GM18511 (cell line): ENCODE data around the gene NTN4.
"Not testable (repeated sequence)": the region's sequence is repeated elsewhere in the genome, so short reads cannot be mapped to it uniquely, and the experiment has no call there.

Experiments used
- ATAC-seq: cut with Tn5 transposase; IDR thresholded peaks from one replicate; pipeline ENCODE4 v1.9.1; 2021; ENCODE audit warnings: mild to moderate bottlenecking, moderate library complexity; ENCODE audit not compliant: unreplicated experiment

The NTN4 gene

DNA sequence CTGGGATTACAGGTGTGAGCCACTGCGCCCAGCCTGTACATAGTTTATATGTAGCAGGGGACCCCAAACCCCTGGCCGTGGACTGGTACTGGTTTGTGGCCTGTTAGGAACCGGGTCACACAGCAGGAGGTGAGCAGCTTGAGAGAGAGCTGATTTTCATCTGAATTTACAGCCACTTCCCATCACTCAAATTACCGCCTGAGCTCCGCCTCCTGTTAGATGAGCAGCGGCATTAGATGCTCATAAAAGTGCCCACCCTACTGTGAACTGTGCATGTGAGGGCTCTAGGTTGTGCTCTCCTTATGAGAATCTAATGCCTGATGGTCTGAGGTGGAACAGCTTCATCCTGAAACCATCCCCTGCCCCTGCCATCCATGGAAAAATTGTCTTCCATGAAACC lies 119.3 kb downstream of the NTN4 start:
- no peak for ATAC-seq

DNA sequence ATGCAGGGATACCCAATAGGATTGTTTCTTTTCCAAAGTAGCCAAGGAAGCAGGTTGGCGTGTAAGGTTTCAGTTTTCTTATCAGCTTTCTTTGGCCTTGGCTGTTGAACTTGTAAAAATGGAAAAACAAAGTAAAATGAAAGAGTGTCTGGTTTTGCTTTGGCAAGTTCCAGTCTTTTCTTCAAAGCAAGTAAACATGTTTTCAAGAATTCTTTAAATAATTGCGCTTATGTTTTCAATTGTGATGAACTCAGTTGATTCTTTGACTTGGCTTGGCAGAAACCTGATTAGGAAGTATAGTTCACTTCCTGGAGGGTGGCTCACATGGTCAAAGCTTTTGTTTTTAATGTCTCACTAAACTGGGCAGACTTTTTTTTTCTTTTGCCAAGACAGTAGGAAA lies 127.0 kb downstream of the NTN4 start:
- no peak for ATAC-seq

DNA sequence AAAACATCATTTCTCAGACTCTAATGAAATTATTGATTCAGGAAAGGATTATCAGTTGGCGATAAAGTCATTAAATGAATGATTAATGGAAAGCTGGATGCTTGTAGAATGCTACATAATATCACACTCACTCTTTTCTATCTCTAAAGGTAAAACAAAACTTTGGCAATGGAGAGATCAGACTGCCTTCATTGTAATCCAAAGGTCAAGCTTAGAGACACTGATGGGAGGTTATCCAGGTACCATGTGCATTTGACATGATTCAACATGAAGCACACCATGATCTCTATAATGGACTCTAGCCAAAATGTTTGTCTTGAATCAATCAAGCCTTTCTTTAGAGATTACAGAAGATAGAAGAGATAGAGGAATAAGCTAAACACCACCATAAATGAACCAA lies 129.2 kb downstream of the NTN4 start:
- no peak for ATAC-seq

DNA sequence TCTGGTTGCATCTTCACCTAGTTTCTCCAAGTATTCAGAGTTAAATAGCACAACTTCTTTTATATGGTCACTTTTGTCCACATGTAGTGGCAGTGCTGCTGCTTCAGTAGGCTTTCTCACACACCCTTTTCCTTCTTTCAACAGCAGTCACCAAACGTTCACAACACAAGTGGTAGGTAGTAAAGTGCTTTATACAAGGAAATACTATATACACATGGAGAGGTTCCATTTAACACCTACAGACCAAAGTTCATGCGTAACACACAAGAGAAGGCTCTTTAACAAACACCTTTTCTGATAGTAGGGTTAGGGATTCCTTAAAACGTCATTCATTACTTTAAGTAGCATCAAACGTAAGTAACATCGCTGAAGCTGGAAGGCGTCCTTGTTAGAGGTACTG lies 132.2 kb downstream of the NTN4 start:
- no peak for ATAC-seq

DNA sequence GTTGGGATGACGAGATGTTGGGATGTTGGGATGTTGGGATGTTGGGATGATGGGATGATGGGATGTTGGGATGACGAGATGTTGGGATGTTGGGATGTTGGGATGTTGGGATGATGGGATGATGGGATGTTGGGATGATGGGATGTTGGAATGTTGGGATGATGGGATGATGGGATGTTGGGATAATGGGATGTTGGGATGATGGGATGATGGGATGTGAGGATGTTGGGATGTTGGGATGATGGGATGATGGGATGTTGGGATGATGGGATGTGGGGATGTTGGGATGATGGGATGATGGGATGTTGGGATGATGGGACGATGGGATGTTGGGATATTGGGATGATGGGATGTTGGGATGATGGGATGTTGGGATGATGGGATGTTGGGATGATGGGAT lies 135.9 kb downstream of the NTN4 start:
- not testable (repeated sequence) for ATAC-seq

DNA sequence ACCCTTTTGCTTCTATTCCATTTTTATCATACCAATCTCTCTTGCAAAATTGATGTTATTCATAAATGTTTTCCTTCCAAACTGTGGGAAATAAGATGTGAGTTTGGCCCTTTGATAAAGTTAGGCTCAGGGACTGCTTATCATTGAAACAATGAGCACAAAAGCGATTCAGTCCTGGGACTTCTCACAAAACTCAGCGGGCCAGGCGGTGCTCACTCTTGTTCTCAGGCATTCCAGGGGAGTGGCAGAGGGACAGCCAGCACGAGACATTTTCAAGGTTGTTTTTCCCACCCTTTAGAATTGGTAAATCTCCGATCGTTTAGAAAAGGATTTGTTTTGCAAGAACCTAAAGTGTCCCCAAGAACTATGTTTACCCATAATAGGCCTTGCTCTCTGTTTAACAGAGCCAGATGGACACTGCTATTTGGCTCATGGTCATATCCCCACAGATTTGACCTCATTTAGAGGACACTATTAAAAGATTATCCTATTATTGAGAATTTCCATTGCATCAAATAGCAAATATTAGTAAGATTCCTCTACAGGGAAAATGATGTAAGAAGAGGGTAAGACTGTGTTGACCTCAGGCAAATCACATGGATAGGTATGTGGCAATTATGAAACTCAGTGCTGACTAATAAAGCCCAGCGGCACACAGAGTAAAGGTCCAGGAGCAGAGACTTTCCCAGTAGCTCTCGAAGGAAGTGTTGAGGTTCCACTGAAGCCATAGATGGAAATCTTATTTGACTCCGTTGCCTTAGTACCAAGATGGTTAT lies 136.6 kb downstream of the NTN4 start:
- no peak for ATAC-seq

DNA sequence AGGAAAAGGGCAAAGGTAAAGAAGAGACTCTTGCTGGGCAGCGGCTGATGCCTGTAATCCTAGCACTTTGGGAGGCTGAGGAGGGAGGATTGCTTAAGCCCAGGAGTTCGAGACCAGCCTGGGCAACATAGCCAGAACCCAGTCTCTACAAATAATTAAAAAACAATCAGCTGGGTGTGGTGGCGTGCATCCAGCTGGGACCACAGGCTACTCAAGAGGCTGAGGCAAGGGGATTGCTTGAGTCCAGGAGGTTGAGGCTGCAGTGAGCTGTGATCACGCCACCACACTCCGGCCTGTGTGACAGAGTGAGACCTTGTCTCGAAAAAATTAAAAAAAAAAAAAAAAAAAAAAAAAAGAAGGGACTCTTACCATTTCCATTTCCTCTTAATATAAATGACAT lies 138.9 kb downstream of the NTN4 start:
- no peak for ATAC-seq

DNA sequence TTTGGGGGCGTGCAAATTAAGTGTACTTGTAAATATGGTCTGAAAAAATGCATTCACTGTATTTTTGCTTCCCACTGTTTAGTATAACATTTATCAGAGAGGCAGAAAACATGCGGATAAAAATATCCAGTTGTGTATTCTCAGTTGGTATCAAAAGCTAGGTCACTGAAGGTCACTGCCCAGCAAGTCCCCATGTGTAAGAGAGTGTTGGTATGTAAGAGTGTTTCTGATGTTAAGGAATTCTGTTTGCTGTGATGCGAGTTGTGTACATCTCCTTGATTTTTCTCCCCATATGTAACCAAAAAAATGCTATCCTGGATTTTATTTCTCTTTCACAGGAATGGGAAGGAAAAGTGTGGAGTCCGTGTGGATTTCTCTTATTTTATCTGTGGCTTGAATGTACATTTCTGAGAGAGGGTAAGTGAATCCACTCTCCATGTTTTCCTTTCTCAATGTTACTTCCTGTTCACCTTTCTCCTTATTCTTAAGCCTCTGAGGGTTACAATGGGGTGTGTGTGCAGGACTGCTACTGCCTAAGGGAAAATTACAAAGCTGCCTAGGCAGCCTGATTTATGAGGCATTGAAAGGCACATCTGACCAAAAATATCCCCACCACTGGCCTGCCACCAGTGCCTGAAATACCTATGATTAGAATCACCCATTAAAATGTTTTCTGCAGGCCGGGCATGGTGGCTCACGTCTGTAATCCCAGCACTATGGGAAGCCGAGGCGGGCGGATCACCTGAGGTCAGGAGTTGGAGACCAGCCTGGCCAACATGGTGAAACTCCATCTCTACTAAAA lies 141.4 kb downstream of the NTN4 start:
- no peak for ATAC-seq

DNA sequence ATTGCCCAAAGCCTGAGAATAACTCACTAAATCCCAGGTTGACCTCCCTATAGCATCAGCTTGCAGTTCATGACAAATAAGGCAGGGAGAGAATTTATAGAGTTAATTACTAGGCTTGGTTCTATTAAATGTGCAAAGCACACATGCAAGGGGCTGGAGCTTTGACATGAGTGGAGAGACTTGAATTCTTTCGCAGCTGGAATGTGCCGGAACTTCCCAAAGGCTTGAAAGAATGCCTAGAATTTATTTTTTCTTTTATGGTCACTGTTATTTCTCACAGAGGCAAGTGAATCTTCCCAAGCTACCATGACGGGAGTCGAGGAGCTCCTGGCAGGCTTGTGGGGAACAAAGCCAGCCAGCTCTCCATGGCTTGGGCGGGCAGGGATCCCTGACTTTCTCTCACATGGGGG lies 143.8 kb downstream of the NTN4 start:
- ATAC-seq, result no peak

DNA sequence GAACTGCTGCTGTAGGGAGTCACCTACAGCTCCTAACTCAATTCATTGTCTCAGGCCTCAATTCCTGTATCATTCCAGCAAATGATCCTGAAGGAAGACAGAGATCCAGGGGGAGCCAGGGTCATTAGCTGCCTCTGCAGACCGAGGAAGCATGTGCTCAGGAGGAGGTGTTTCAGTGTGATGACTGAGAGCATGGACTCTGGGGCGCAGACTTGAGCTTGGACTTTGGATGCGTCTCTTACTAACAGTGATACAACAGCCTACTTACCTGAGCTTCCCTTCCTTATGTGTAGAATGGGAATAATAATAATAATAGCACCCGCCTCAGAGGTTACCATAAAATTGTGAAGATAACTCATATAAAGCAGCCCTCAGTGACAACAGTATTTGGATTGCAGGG lies 147.3 kb downstream of the NTN4 start:
- no peak for ATAC-seq

DNA sequence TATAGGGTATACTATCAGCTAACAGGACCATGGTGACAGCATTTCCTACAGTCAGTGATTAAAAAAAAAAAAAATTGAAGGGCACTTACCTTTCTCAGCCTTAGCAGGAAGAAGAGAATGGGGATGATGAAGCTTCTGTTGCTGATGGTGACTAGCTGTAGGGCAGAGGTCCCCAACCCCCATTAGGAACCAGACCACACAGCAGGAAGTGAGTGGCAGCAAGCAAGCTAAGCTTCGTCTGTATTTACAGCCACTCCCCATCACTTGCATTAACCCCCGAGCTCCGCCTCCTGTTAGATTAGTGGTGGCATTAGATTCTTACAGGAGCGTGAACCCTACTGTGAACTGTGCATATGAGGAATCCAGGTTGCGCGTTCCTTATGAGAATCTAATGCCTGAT lies 148.0 kb downstream of the NTN4 start:
- no peak for ATAC-seq

DNA sequence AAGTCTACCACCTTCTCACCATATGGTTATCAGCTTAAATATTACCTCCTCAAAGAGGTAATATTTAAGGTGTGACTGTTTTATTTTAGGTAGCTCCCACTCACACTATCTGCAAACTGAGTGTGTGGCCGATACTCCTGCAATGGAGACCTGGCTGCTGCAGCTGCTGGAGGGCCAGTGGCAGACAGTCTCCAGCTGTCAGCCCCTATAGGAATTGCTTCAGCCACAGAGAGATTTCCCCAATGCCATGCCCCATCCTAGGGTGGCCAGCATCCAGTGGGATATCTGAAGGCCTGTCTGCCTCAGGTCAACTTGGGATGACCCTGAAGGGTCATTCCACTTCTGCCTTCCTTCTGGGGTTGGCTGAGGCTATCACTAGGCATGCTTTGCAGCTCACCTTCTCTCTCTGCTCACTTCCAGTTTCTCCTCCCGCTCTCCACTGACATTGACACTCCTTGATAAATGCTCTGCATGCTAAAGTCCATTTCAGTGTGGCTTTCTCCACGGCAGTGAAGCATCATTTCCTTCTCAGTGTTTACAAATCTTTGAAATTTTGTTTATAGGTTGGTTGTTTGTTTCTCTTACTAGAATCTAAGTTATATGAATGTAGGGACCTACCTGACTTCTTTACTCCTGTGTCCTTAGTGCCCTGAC lies 149.1 kb downstream of the NTN4 start:
- no peak for ATAC-seq

DNA sequence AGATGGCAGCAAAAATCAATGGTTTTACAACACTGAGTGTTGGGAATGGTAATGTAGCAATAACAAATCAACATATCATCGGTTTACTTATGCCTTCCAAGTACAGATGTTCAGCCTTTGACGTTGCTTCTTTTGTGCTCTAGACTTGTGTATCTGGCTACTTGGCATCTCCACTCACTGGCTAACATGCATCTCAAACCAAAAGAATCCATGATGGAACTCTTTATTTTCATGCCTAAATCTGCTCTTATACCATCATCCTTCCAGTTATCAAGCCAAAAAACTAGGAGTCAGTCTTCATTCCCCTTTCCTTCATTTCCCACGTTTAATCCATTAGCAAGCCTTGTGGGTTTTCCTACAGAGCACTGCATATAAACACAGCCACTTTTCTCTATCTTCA lies 150.0 kb downstream of the NTN4 start:
- ATAC-seq, result no peak

DNA sequence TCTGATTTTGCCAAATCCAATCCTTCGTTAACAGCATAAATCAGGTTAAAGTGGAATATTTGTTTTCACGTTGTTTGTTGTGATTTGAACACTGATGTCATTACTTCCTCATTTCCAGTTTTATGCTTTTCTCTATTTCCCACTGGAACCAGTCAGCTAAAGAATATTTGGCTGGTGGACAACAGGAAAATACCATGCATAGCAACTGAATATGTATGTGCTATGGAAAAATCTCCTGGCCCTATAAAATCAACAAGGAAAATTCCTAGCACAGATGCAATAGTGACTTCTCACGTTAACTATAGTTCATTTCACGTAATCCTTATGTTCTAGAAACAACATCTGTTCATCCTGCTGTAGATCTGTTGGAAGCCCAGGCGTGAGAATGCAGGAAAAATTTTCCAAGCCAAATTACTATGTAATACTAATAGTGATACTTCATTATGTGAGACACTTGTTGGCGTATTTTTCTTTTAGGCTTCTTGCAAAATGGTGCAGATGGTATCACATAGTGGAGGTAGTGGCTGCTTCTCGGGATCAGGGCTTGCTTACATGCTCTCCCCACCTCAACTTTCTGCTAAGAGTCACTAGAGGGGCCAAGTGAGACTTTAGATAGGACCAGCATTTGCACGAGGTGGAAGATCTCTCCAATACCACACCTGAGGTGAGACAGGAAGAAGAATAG lies 153.0 kb downstream of the NTN4 start:
- no peak for ATAC-seq

DNA sequence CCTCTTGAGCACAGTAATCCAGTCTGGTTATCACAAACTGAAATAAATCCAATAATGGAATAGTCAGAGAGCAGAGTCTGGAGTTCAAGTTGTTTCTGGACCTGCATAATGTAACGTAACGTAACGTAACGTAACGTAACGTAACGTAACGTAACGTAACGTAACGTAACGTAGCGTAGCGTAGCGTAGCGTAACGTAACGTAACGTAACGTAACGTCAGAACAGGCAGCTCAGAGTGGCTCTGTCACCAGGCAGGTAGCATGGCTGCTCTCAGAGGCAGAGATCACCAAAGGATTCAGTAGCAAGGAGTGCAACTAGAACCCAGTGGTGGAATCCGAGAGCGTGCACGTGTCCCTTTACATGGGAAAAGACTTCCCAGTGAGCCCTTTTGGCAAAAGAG lies 153.6 kb downstream of the NTN4 start:
- no peak for ATAC-seq

DNA sequence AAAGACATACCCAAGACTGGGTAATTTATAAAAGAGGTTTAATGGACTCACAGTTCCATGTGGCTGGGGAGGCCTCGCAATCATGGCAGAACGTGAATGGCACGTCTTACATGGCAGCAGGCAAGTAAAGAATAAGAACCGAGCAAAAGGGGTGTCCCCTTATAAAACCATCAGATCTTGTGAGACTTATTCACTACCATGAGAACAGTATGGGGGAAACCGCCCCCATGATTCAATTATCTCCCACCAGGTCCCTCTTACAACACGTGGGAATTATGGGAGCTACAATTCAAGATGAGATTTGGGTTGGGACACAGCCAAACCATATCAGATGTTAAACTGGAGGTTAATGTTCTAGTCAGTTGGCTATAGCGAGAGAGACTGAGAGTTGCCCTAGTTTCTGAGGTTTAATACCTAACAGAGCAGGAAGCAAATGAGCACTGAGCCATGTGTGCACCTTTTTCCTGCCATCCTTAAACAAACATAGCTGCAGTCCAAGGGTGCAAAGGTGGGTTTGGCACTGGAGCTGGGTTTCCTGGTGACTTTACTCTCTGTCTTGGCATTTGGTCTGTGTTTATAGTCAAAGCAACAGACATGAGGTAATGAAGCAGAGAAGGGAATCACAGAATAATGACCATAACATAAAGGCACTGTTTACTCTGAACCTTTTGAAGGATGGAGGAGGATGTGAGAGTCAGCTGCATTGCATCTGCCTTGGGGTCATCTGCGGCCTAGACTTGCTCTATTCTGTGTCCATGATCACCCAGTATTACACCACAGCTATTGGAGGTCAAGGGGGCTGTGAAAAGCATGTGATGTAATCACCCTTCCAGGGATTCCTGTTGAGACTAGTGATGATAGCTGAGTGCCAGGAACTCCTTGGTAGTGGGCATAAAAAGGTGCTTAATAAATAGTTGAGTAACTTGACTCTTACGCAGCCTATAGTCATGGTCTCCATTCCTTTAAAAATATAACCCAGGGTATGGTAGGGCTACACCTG lies 155.6 kb downstream of the NTN4 start:
- ATAC-seq, result peak; percentile 81

DNA sequence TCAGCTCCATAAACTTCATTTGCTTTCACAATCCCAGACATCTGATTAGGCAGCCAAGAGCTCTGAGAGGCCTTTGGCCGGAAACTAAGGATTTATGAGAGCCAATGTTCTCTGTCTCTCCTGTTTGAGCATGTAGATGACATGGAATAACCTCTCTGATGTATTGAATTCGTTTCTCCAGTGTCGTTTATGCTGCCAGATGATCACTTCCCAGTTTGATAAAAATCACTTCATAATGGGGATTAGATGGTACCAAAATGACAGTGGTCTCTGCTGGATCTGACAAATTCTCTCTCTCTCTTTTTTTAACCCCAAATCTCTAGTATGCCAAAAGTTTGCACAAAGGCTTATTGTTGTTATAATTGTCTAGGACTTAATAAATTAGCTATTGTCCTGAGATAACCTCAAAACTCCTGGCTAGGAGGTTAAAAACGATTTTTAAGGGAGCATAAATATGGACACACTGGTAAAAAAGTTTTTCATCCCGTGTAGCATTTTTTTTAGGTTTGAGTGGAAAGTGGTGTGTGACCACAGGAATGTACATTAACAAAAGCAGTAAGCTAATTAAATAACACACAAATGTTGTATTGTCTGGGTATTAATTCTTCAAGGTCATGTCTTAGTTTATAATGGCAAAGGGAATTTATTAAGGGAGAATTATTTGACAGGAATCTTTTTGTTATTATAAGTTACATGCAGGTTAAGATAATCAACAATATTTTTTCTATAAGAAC lies 156.7 kb downstream of the NTN4 start:
- no peak for ATAC-seq

DNA sequence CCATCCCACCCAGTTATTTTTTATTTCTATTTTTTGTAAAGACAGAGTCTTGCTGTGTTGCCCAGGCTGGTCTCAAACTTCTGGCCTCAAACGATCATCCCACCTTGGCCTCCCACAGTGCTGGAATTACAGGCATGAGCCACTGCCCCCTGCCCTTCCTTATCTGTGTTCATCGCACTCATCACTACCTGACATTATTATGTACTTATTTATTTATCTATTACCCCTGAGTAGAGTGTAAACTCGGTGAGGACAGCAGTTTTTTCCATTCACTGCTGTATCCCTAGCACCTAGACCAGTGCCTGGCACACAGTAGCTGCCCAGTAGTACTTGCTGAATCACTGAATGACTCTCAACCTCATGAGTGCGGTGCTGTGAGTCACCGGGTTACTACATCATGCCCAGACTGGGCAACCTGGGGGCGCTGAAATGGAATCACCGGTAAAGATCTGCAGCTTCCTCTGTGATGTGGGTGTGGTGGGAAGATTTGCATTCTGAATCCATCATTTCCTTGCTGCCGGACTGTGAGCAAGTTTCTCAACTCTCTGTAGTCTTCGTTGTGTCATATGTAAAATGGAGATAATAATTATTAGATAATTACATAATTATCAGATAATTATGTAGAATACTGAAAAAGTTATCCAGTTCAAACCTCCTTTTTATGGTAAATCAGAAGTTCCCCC lies 157.4 kb downstream of the NTN4 start:
- no peak for ATAC-seq

DNA sequence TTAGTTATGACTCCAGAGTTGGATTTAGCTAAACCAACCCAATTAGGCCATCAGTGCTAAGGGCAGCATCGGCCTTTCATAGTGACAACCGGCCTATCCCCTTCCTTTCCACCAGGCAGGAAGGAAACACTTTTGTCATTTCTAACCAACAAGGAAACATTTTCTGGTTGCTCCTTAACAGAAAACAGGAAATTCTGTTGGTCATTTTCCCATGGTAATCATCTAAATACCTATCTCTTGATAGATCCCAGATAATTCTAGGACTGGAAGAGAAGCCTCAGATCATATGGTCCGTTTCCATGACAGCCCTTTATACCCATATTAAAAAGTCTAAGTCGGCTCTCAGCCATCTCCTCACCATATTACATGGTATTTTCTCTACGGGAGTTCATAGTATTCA lies 160.1 kb downstream of the NTN4 start:
- ATAC-seq, result no peak
